HG03064 (cell line): ENCODE measurements around the gene C19orf85.

ENCODE experiments used
- ATAC-seq: cut with Tn5 transposase; IDR thresholded peaks from one replicate; pipeline ENCODE4 v1.9.1; 2021; ENCODE audit warnings: low read depth; ENCODE audit not compliant: unreplicated experiment

C19orf85 gene

GRCh38 chr19:55490478-55491432 is 26.2 kb upstream of the C19orf85 start:
- ATAC-seq, result no peak

- no peak for ATAC-seq
Measured at GRCh38 chr19:55489711-55490477, 25.3 kb upstream of the C19orf85 start.

- no peak for ATAC-seq
Measured at GRCh38 chr19:55488986-55489710, 24.6 kb upstream of the C19orf85 start.

- ATAC-seq, result no peak
Measured at GRCh38 chr19:55487924-55488687, 23.6 kb upstream of the C19orf85 start, which contains the start of gene SSC5D. SSC5D (plus strand) TSS chr19:55488436; CDS start chr19:55488590, 154 bp downstream.

- no peak for ATAC-seq
Measured at GRCh38 chr19:55486971-55487923, 22.7 kb upstream of the C19orf85 start.

- no peak for ATAC-seq
Measured at GRCh38 chr19:55486043-55486970, 21.8 kb upstream of the C19orf85 start.

- no peak for ATAC-seq
Measured at GRCh38 chr19:55485439-55486011, 21.0 kb upstream of the C19orf85 start.

- no peak for ATAC-seq
Measured at GRCh38 chr19:55484593-55485438, 20.3 kb upstream of the C19orf85 start, which contains the start of gene NAT14. NAT14 (plus strand) TSS chr19:55485188; CDS start chr19:55485709, 521 bp downstream.

GRCh38 chr19:55483706-55484592 is 19.4 kb upstream of the C19orf85 start:
- ATAC-seq, result no peak

- ATAC-seq, result no peak
Measured at GRCh38 chr19:55482967-55483705, 18.6 kb upstream of the C19orf85 start.

GRCh38 chr19:55482156-55482961 is 17.8 kb upstream of the C19orf85 start:
- no peak for ATAC-seq

GRCh38 chr19:55481794-55482155 is 17.2 kb upstream of the C19orf85 start:
- ATAC-seq, result no peak

- no peak for ATAC-seq
Measured at GRCh38 chr19:55481148-55481793, 16.7 kb upstream of the C19orf85 start.
